ENCODE results near the gene SUCO.

The SUCO gene

DNA sequence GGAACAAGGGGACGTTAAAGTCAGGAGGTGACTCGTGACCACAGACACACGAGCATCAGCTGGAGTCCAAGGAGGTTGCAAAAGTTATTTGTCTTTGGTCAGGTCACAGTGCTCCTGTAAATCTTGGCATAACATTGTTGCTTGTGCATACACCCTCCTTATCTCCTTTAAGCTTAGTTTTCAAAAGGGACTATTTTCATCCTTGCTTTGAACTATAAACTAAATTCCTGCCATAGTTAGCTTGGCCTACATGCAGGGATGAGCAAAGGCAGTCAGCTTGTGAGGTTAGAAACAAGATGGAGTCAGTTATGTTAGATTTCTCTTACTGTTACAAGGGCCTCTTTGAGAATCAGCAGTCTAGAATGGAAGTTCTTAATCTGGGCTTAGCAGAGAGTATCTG lies 97.9 kb downstream of the SUCO start:
- no peak overlapping the region for H3K4me3 ChIP-seq (ENCODE audit: low read depth, low read length)
- TF ChIP-seq, protein P1, sequence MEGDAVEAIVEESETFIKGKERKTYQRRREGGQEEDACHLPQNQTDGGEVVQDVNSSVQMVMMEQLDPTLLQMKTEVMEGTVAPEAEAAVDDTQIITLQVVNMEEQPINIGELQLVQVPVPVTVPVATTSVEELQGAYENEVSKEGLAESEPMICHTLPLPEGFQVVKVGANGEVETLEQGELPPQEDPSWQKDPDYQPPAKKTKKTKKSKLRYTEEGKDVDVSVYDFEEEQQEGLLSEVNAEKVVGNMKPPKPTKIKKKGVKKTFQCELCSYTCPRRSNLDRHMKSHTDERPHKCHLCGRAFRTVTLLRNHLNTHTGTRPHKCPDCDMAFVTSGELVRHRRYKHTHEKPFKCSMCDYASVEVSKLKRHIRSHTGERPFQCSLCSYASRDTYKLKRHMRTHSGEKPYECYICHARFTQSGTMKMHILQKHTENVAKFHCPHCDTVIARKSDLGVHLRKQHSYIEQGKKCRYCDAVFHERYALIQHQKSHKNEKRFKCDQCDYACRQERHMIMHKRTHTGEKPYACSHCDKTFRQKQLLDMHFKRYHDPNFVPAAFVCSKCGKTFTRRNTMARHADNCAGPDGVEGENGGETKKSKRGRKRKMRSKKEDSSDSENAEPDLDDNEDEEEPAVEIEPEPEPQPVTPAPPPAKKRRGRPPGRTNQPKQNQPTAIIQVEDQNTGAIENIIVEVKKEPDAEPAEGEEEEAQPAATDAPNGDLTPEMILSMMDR (IDR thresholded peaks at IDR 0.05; ENCODE audit: low read depth, low read length), result no peak

- TF ChIP-seq, protein P1 (IDR thresholded peaks at IDR 0.05; ENCODE audit: low read depth, low read length), result no peak
- H3K4me3 ChIP-seq (ENCODE audit: low read depth, low read length), result no peak overlapping the region
These were observed 104.6 kb downstream of the SUCO start for GRCh38 chr1:172637522-172637921.

- TF ChIP-seq, protein P1 (IDR thresholded peaks at IDR 0.05; ENCODE audit: low read depth, low read length), result no peak
- H3K4me3 ChIP-seq (ENCODE audit: low read depth, low read length), result no peak overlapping the region
These were observed 105.3 kb downstream of the SUCO start for GRCh38 chr1:172638249-172638648.

- H3K4me3 ChIP-seq (ENCODE audit: low read depth, low read length), result no peak overlapping the region; the same call in 1 of the 2 replicates
- TF ChIP-seq, protein P1 (IDR thresholded peaks at IDR 0.05; ENCODE audit: low read depth, low read length), result no peak
These were observed 106.2 kb downstream of the SUCO start for GRCh38 chr1:172638885-172639831.

GRCh38 chr1:172640111-172640510 lies 107.2 kb downstream of the SUCO start:
- TF ChIP-seq, protein P1 (IDR thresholded peaks at IDR 0.05; ENCODE audit: low read depth, low read length), result no peak
- no peak overlapping the region for H3K4me3 ChIP-seq (ENCODE audit: low read depth, low read length)

DNA sequence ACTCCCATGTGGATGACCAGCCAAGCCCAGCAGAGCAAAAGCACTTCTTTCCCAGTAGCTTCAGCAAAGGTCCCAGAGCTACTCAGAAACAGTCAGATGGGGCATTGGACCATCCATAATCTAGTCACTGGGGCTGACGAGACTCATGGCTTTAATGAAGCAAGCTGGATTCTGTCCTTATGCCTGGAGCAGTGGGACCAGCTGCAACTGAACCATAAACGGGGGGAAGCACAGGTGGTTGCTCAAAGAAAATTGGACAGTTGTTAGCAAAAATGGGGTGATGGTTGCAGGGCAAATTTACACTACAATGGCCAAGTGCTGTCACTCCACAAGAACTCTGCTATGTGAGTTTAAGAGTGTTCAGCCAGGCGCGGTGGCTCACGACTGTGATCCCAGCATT lies 108.5 kb downstream of the SUCO start:
- TF ChIP-seq, protein P1 (IDR thresholded peaks at IDR 0.05; ENCODE audit: low read depth, low read length), result no peak
- H3K4me3 ChIP-seq (ENCODE audit: low read depth, low read length), result no peak overlapping the region

- no peak overlapping the region for H3K4me3 ChIP-seq (ENCODE audit: low read depth, low read length)
- TF ChIP-seq, protein P1 (IDR thresholded peaks at IDR 0.05; ENCODE audit: low read depth, low read length), result no peak
These were observed 110.0 kb downstream of the SUCO start for GRCh38 chr1:172642970-172643369.
